HepG2 (cell line): Measurements from ENCODE around the gene EGR4. TPM values are rescaled to one million over a fixed set of nuclear protein-coding genes. Genes with fewer than 3 reads are reported as not detected.

Experiments used
- CENPX ChIP-seq: sonication (generic); formaldehyde crosslinking; IDR thresholded peaks from 2 replicates; pipeline ENCODE4 v1.9.0; 2021; ENCODE audit warnings: mild to moderate bottlenecking, missing genetic modification reagents, moderate library complexity
- FOSL2 ChIP-seq: sonication (generic); formaldehyde crosslinking; IDR thresholded peaks from 2 replicates; pipeline ENCODE4 v1.4.0; 2020; ENCODE audit warnings: missing genetic modification reagents
- HDAC6 ChIP-seq: fragments of 200-600 bp; sonication (generic); IDR thresholded peaks from 2 replicates; pipeline ENCODE4 v1.7.0; 2017; ENCODE audit warnings: mild to moderate bottlenecking, antibody characterized with exemption, low read length, low read depth
- HHEX ChIP-seq: IDR thresholded peaks from 2 replicates; pipeline ENCODE4 v1.6.1; 2016; ENCODE audit warnings: control low read depth
- HNF4A ChIP-seq: sonication (generic); formaldehyde crosslinking; IDR thresholded peaks from 2 replicates; pipeline ENCODE4 v1.4.0; 2020; ENCODE audit warnings: missing genetic modification reagents
- KDM1A ChIP-seq: IDR thresholded peaks from 2 replicates; pipeline ENCODE4 v1.6.1; 2016; ENCODE audit warnings: missing compliant biosample characterization
- MIER2 ChIP-seq: IDR thresholded peaks from 2 replicates; pipeline ENCODE4 v1.6.1; 2016; ENCODE audit warnings: missing biosample characterization, missing genetic modification reagents
- NFIC ChIP-seq: IDR thresholded peaks from 2 replicates; pipeline ENCODE4 v1.6.1; 2012; ENCODE audit warnings: mild to moderate bottlenecking, low read length, inconsistent platforms
- ZNF101 ChIP-seq: sonication (generic); formaldehyde crosslinking; IDR thresholded peaks from 2 replicates; pipeline ENCODE4 v1.4.0; 2020; ENCODE audit warnings: mild to moderate bottlenecking, low read depth, missing genetic modification reagents, borderline replicate concordance
- ZNF556 ChIP-seq: sonication (generic); formaldehyde crosslinking; IDR thresholded peaks from 2 replicates; pipeline ENCODE4 v1.4.0; 2020; ENCODE audit warnings: mild to moderate bottlenecking, missing genetic modification reagents, borderline replicate concordance
- ZNF567 ChIP-seq: sonication (generic); formaldehyde crosslinking; IDR thresholded peaks from 2 replicates; pipeline ENCODE4 v1.8.1; 2023; ENCODE audit warnings: mild to moderate bottlenecking, missing genetic modification reagents, borderline replicate concordance
- ZNF781 ChIP-seq: sonication (generic); formaldehyde crosslinking; IDR thresholded peaks from 2 replicates; pipeline ENCODE4 v1.5.1; 2020; ENCODE audit warnings: borderline replicate concordance, mild to moderate bottlenecking, missing genetic modification reagents; ENCODE audit errors: not compliant biosample characterization
- polyA plus RNA-seq, 8 experiments: library from polyadenylated mRNA; depleted of rRNA in 3 of 8; stranded (reverse) in 7 of 8; unstranded in 1 of 8; fragments of >200 nt; fragmentation: Illumina TruSeq in 4 of 8; extraction: Trizol in 4 of 8; gene quantifications; 2 replicates each; pipeline versions ENCODE4 v1.2.1 to v1.2.3, GENCODE V29; 2011 to 2016; ENCODE audit warnings: low read depth in 4 of 8, missing spikeins in 1 of 8, mixed read lengths in 1 of 8; ENCODE audit not compliant: insufficient read depth in 1 of 8
- total RNA-seq, 5 experiments: library from RNA; depleted of rRNA; stranded (reverse); fragments of >200 nt; fragmentation: Illumina TruSeq; extraction: Trizol; gene quantifications; 2 replicates each; pipeline ENCODE4 v1.2.3, GENCODE V29; 2016; ENCODE audit warnings: low read depth in 1 of 5
- TF ChIP-seq, protein P1 (sequence below): sonication (generic); formaldehyde crosslinking; IDR thresholded peaks from 2 replicates; pipeline ENCODE4 v1.5.0; 2020; ENCODE audit warnings: mild to moderate bottlenecking, missing genetic modification reagents, borderline replicate concordance
- TF ChIP-seq, protein P2 (sequence below): sonication (generic); formaldehyde crosslinking; conservative IDR thresholded peaks from 2 replicates; pipeline ENCODE4 v1.4.0; 2020; ENCODE audit warnings: missing genetic modification reagents
- TF ChIP-seq, protein P3 (sequence below): sonication (generic); formaldehyde crosslinking; IDR thresholded peaks from 2 replicates; pipeline ENCODE4 v1.5.1; 2020; ENCODE audit warnings: mild to moderate bottlenecking, missing genetic modification reagents, borderline replicate concordance
- TF ChIP-seq, protein P4 (sequence below): sonication (generic); formaldehyde crosslinking; IDR thresholded peaks from 2 replicates; pipeline ENCODE4 v1.8.0; 2022; ENCODE audit warnings: missing genetic modification reagents, mild to moderate bottlenecking, moderate library complexity, borderline replicate concordance

Gene EGR4
- total and polyA plus RNA-seq, 2 of the 13 experiments (the other 11 are each of a cell fraction or from before 2014, with no cell fraction given), result not detected

GRCh38 chr2:73262108-73262651, 31.2 kb downstream of the EGR4 start (continued):
- TF ChIP-seq, protein P1, sequence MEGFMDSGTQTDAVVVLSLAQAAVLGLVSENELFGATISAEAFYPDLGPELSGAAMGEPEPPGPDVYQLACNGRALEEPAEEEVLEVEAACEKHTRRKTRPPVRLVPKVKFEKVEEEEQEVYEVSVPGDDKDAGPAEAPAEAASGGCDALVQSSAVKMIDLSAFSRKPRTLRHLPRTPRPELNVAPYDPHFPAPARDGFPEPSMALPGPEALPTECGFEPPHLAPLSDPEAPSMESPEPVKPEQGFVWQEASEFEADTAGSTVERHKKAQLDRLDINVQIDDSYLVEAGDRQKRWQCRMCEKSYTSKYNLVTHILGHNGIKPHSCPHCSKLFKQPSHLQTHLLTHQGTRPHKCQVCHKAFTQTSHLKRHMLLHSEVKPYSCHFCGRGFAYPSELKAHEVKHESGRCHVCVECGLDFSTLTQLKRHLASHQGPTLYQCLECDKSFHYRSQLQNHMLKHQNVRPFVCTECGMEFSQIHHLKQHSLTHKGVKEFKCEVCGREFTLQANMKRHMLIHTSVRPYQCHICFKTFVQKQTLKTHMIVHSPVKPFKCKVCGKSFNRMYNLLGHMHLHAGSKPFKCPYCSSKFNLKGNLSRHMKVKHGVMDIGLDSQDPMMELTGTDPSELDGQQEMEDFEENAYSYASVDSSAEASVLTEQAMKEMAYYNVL (CRISPR knock-in tag), result peak; percentile 82; the same call in 1 of the 2 replicates
- TF ChIP-seq ZNF781, result no peak
- peak; percentile 77 for TF ChIP-seq MIER2
- peak; percentile 97 for TF ChIP-seq HNF4A (CRISPR knock-in tag)
- TF ChIP-seq FOSL2 (CRISPR knock-in tag), result peak; percentile 53
- TF ChIP-seq HDAC6, result no peak
- TF ChIP-seq HHEX, result peak; percentile 42; the same call in 1 of the 2 replicates
- 0 out of 2 replicates have a peak, but pooled peaks have one; percentile 37 for TF ChIP-seq NFIC
- no peak for TF ChIP-seq ZNF101 (CRISPR knock-in tag)
- TF ChIP-seq, protein P2, sequence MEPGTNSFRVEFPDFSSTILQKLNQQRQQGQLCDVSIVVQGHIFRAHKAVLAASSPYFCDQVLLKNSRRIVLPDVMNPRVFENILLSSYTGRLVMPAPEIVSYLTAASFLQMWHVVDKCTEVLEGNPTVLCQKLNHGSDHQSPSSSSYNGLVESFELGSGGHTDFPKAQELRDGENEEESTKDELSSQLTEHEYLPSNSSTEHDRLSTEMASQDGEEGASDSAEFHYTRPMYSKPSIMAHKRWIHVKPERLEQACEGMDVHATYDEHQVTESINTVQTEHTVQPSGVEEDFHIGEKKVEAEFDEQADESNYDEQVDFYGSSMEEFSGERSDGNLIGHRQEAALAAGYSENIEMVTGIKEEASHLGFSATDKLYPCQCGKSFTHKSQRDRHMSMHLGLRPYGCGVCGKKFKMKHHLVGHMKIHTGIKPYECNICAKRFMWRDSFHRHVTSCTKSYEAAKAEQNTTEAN (CRISPR knock-in tag), result peak; percentile 67; the same call in 1 of the 2 replicates
- TF ChIP-seq KDM1A (CRISPR knock-in tag), result peak; percentile 92
- TF ChIP-seq, protein P3, sequence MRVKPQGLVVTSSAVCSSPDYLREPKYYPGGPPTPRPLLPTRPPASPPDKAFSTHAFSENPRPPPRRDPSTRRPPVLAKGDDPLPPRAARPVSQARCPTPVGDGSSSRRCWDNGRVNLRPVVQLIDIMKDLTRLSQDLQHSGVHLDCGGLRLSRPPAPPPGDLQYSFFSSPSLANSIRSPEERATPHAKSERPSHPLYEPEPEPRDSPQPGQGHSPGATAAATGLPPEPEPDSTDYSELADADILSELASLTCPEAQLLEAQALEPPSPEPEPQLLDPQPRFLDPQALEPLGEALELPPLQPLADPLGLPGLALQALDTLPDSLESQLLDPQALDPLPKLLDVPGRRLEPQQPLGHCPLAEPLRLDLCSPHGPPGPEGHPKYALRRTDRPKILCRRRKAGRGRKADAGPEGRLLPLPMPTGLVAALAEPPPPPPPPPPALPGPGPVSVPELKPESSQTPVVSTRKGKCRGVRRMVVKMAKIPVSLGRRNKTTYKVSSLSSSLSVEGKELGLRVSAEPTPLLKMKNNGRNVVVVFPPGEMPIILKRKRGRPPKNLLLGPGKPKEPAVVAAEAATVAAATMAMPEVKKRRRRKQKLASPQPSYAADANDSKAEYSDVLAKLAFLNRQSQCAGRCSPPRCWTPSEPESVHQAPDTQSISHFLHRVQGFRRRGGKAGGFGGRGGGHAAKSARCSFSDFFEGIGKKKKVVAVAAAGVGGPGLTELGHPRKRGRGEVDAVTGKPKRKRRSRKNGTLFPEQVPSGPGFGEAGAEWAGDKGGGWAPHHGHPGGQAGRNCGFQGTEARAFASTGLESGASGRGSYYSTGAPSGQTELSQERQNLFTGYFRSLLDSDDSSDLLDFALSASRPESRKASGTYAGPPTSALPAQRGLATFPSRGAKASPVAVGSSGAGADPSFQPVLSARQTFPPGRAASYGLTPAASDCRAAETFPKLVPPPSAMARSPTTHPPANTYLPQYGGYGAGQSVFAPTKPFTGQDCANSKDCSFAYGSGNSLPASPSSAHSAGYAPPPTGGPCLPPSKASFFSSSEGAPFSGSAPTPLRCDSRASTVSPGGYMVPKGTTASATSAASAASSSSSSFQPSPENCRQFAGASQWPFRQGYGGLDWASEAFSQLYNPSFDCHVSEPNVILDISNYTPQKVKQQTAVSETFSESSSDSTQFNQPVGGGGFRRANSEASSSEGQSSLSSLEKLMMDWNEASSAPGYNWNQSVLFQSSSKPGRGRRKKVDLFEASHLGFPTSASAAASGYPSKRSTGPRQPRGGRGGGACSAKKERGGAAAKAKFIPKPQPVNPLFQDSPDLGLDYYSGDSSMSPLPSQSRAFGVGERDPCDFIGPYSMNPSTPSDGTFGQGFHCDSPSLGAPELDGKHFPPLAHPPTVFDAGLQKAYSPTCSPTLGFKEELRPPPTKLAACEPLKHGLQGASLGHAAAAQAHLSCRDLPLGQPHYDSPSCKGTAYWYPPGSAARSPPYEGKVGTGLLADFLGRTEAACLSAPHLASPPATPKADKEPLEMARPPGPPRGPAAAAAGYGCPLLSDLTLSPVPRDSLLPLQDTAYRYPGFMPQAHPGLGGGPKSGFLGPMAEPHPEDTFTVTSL (CRISPR knock-in tag), result peak; percentile 95
- no peak for TF ChIP-seq CENPX (CRISPR knock-in tag)
- peak; percentile 56; the same call in 1 of the 2 replicates for TF ChIP-seq ZNF567 (CRISPR knock-in tag)
- TF ChIP-seq, protein P4, sequence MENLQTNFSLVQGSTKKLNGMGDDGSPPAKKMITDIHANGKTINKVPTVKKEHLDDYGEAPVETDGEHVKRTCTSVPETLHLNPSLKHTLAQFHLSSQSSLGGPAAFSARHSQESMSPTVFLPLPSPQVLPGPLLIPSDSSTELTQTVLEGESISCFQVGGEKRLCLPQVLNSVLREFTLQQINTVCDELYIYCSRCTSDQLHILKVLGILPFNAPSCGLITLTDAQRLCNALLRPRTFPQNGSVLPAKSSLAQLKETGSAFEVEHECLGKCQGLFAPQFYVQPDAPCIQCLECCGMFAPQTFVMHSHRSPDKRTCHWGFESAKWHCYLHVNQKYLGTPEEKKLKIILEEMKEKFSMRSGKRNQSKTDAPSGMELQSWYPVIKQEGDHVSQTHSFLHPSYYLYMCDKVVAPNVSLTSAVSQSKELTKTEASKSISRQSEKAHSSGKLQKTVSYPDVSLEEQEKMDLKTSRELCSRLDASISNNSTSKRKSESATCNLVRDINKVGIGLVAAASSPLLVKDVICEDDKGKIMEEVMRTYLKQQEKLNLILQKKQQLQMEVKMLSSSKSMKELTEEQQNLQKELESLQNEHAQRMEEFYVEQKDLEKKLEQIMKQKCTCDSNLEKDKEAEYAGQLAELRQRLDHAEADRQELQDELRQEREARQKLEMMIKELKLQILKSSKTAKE, result 0 out of 2 replicates have a peak, but pooled peaks have one; percentile 13
- TF ChIP-seq ZNF556, result peak; percentile 43; the same call in 1 of the 2 replicates
